H1 (cell line): ENCODE data around the gene DYNC1I1. TPM values are rescaled to one million over a fixed set of nuclear protein-coding genes. Genes with fewer than 3 reads are reported as not detected.

ENCODE experiments used
- CTCF ChIA-PET: fragments of 300-600 bp; sonication (Branson Sonifier 250); formaldehyde crosslinking; loops from one replicate; lab custom pipeline; 2021; ENCODE audit not compliant: partially characterized antibody; lab: Charles Lee
- POLR2A ChIA-PET: fragments of 300-600 bp; sonication (Branson Sonifier 250); formaldehyde crosslinking; loops from one replicate; lab custom pipeline; 2021; ENCODE audit warnings: inconsistent platforms; ENCODE audit not compliant: partially characterized antibody; lab: Charles Lee
- DNase-seq, 2 experiments: peaks; one replicate each; pipeline versions ENCODE4 v3.0.0 to v3.0.0-alpha.2; 2010 to 2022; ENCODE audit warnings: low spot score in 2 of 2, low read depth in 1 of 2, mixed read lengths in 1 of 2
- FAIRE-seq: peaks from 2 replicates; lab custom pipeline; 2011; peaks lifted over from hg19 to GRCh38; lab: Jason Lieb, UNC
- H2AFZ ChIP-seq: 2 replicates; pipeline ENCODE4 v1.8.1; 2012; ENCODE audit warnings: low read length, inconsistent platforms
- H2AK5ac ChIP-seq: 2 replicates; pipeline ENCODE4 v1.6.1; 2013; ENCODE audit warnings: low read depth, low read length
- H2BK120ac ChIP-seq: replicated peaks from 2 replicates; pipeline ENCODE3; 2013; ENCODE audit warnings: low read depth, low read length, inconsistent platforms
- H2BK12ac ChIP-seq: 2 replicates; pipeline ENCODE4 v1.6.1; 2013; ENCODE audit warnings: low read depth, low read length
- H2BK15ac ChIP-seq: 2 replicates; pipeline ENCODE4 v1.6.1; 2013; ENCODE audit warnings: low read length
- H2BK20ac ChIP-seq: 2 replicates; pipeline ENCODE4 v1.6.1; 2013; ENCODE audit warnings: low read length
- H2BK5ac ChIP-seq: 2 replicates; pipeline ENCODE4 v1.6.1; 2013; ENCODE audit warnings: low read depth, low read length
- H3K14ac ChIP-seq: 2 replicates; pipeline ENCODE4 v1.6.1; 2013; ENCODE audit warnings: inconsistent platforms; ENCODE audit not compliant: insufficient read length
- H3K18ac ChIP-seq: 2 replicates; pipeline ENCODE4 v1.6.1; 2013; ENCODE audit warnings: low read length; ENCODE audit errors: extremely low read depth
- H3K23ac ChIP-seq: 2 replicates; pipeline ENCODE4 v1.6.1; 2013; ENCODE audit warnings: inconsistent platforms; ENCODE audit not compliant: insufficient read length
- H3K23me2 ChIP-seq: 2 replicates; pipeline ENCODE4 v1.6.1; 2013; ENCODE audit warnings: low read depth, low read length
- H3K27ac ChIP-seq: 2 replicates; pipeline ENCODE4 v1.6.1; 2011; ENCODE audit warnings: low read depth, low read length, inconsistent platforms
- H3K27me3 ChIP-seq, 4 experiments: replicated peaks in 1 of 4; 1 replicate in 1 of 4; 2 replicates in 3 of 4; pipeline versions ENCODE4 v1.6.1 to v1.8.1; 2011 to 2013; ENCODE audit warnings: low read length in 3 of 4, mild to moderate bottlenecking in 3 of 4, inconsistent platforms in 2 of 4, mixed read lengths in 2 of 4, moderate library complexity in 1 of 4; ENCODE audit not compliant: control insufficient read depth in 3 of 4, insufficient read depth in 3 of 4; ENCODE audit errors: extremely low read depth in 1 of 4
- H3K36me3 ChIP-seq, 4 experiments: 2 replicates each; pipeline versions ENCODE4 v1.6.1 to v1.8.1; 2011 to 2013; ENCODE audit warnings: mild to moderate bottlenecking in 4 of 4, low read length in 3 of 4, moderate library complexity in 2 of 4, control low read depth in 1 of 4, inconsistent platforms in 1 of 4; ENCODE audit not compliant: insufficient read depth in 4 of 4, control insufficient read depth in 2 of 4
- H3K4ac ChIP-seq: replicated peaks from 2 replicates; pipeline ENCODE3; 2013; ENCODE audit warnings: low read length, low read depth, mixed read lengths, inconsistent platforms; ENCODE audit not compliant: insufficient read length
- H3K4me1 ChIP-seq, 4 experiments: replicated peaks in 1 of 4; 1 replicate in 1 of 4; 2 replicates in 3 of 4; pipeline versions ENCODE4 v1.6.1 to v1.8.1; 2011 to 2013; ENCODE audit warnings: low read length in 3 of 4, inconsistent platforms in 2 of 4, mixed read lengths in 1 of 4; ENCODE audit not compliant: insufficient read depth in 4 of 4, control insufficient read depth in 3 of 4
- H3K4me2 ChIP-seq, 2 experiments: 2 replicates each; pipeline versions ENCODE4 v1.6.1 to v1.8.1; 2011 to 2013; ENCODE audit warnings: low read depth in 2 of 2, low read length in 2 of 2, control low read depth in 1 of 2, inconsistent platforms in 1 of 2, mild to moderate bottlenecking in 1 of 2; ENCODE audit not compliant: insufficient read depth in 1 of 2
- H3K4me3 ChIP-seq, 4 experiments: fragments of 200-600, 300-600 bp in 1 of 4; sonication (generic), shearing (Covaris generic), sonication (Bioruptor Twin) in 1 of 4; 2 replicates each; pipeline versions ENCODE4 v1.5.1 to v1.8.1; 2011 to 2016; ENCODE audit warnings: low read length in 4 of 4, low read depth in 3 of 4, control low read depth in 2 of 4, inconsistent platforms in 2 of 4, mild to moderate bottlenecking in 2 of 4, mixed read lengths in 1 of 4, moderate library complexity in 1 of 4; ENCODE audit not compliant: insufficient read depth in 2 of 4; ENCODE audit errors: extremely low read depth in 1 of 4
- H3K56ac ChIP-seq: replicated peaks from 2 replicates; pipeline ENCODE3; 2013; ENCODE audit warnings: low read depth, mild to moderate bottlenecking, mixed read lengths, low read length, inconsistent platforms; ENCODE audit not compliant: insufficient read length
- H3K79me1 ChIP-seq: 2 replicates; pipeline ENCODE4 v1.6.1; 2013; ENCODE audit warnings: low read depth, low read length, control low read depth
- H3K79me2 ChIP-seq, 2 experiments: 2 replicates each; pipeline versions ENCODE4 v1.6.1 to v1.8.1; 2012 to 2013; ENCODE audit warnings: low read length in 2 of 2, mild to moderate bottlenecking in 2 of 2, inconsistent platforms in 1 of 2; ENCODE audit not compliant: insufficient read depth in 2 of 2, control insufficient read depth in 1 of 2
- H3K9ac ChIP-seq, 4 experiments: replicated peaks in 1 of 4; 1 replicate in 1 of 4; 2 replicates in 3 of 4; pipeline versions ENCODE4 v1.6.1 to v1.8.1; 2011 to 2013; ENCODE audit warnings: low read depth in 3 of 4, low read length in 3 of 4, control low read depth in 2 of 4, mild to moderate bottlenecking in 2 of 4, moderate library complexity in 2 of 4, inconsistent platforms in 1 of 4; ENCODE audit errors: extremely low read depth in 1 of 4
- H3K9me3 ChIP-seq, 2 experiments: 2 replicates each; pipeline versions ENCODE4 v1.6.1 to v1.8.1; 2012 to 2013; ENCODE audit warnings: mild to moderate bottlenecking in 2 of 2, moderate library complexity in 2 of 2, control low read depth in 1 of 2, inconsistent platforms in 1 of 2, low read depth in 1 of 2, low read length in 1 of 2, mixed read lengths in 1 of 2; ENCODE audit not compliant: insufficient read depth in 2 of 2
- H4K20me1 ChIP-seq, 2 experiments: replicated peaks in 1 of 2; 2 replicates each; pipeline versions ENCODE3 to v1.8.1; 2011 to 2013; ENCODE audit warnings: inconsistent platforms in 2 of 2, low read length in 2 of 2, mild to moderate bottlenecking in 1 of 2; ENCODE audit not compliant: insufficient read depth in 2 of 2, control insufficient read depth in 1 of 2
- H4K5ac ChIP-seq: 2 replicates; pipeline ENCODE4 v1.6.1; 2013; ENCODE audit warnings: low read length, low read depth, mixed read lengths, inconsistent platforms; ENCODE audit not compliant: insufficient read length
- H4K8ac ChIP-seq: 2 replicates; pipeline ENCODE4 v1.8.0; 2013; ENCODE audit warnings: mild to moderate bottlenecking, moderate library complexity, low read length, inconsistent platforms; ENCODE audit not compliant: insufficient read depth; ENCODE audit errors: extremely low read depth
- H4K91ac ChIP-seq: replicated peaks from 2 replicates; pipeline ENCODE3; 2013; ENCODE audit warnings: low read length, mixed read lengths, inconsistent platforms; ENCODE audit not compliant: insufficient read length
- ASH2L ChIP-seq: fragments of 200-600, 300-600 bp; sonication (generic); IDR thresholded peaks from one replicate; pipeline ENCODE4 v1.7.1; 2017; ENCODE audit warnings: low read length
- ATF2 ChIP-seq: IDR thresholded peaks from 2 replicates; pipeline ENCODE4 v1.6.1; 2012; ENCODE audit warnings: low read length, inconsistent platforms
- BACH1 ChIP-seq: IDR thresholded peaks from 2 replicates; pipeline ENCODE4 v1.6.1; 2012; ENCODE audit warnings: low read length, improper control_type of control experiment
- CBX8 ChIP-seq: fragments of 300-800, 300-1000 bp; sonication (generic); IDR thresholded peaks from 2 replicates; pipeline ENCODE4 v1.7.1; 2016; ENCODE audit warnings: low read depth, low read length, borderline replicate concordance
- CEBPB ChIP-seq: IDR thresholded peaks from 2 replicates; pipeline ENCODE4 v1.6.1; 2012; ENCODE audit warnings: low read depth, low read length
- EGR1 ChIP-seq: IDR thresholded peaks from 2 replicates; pipeline ENCODE4 v1.6.1; 2011; ENCODE audit warnings: low read depth, low read length, borderline replicate concordance
- KDM4A ChIP-seq: IDR thresholded peaks from one replicate; pipeline ENCODE4 v1.7.1; 2012; ENCODE audit warnings: low read depth, mild to moderate bottlenecking, moderate library complexity, low read length, inconsistent platforms; ENCODE audit not compliant: severe bottlenecking
- RBBP5 ChIP-seq: IDR thresholded peaks from 2 replicates; pipeline ENCODE4 v1.7.1; 2012; ENCODE audit warnings: low read depth, mild to moderate bottlenecking, inconsistent platforms, low read length, moderate library complexity, borderline replicate concordance
- SIX5 ChIP-seq: IDR thresholded peaks from 2 replicates; pipeline ENCODE4 v1.6.1; 2011; ENCODE audit warnings: mild to moderate bottlenecking, low read depth, low read length
- SP2 ChIP-seq: IDR thresholded peaks from 2 replicates; pipeline ENCODE4 v1.6.1; 2012; ENCODE audit warnings: mild to moderate bottlenecking, low read length, inconsistent platforms
- USF2 ChIP-seq: IDR thresholded peaks from 2 replicates; pipeline ENCODE4 v1.6.1; 2011; ENCODE audit warnings: low read length, improper control_type of control experiment
- YY1 ChIP-seq: IDR thresholded peaks from 2 replicates; pipeline ENCODE4 v1.6.1; 2011; ENCODE audit warnings: low read depth, mild to moderate bottlenecking, low read length
- WGBS, 2 experiments: shearing (Covaris generic) in 1 of 2; methylation state at CpG; one replicate each; pipeline versions ENCODE4 v1.1.6 to v1.1.7; 2013 to 2015; ENCODE audit warnings: low lambda C conversion rate in 2 of 2, mixed read lengths in 2 of 2, inconsistent platforms in 1 of 2, low coverage in 1 of 2, missing lambda C conversion rate in 1 of 2; ENCODE audit not compliant: insufficient replicate concordance in 2 of 2, insufficient coverage in 1 of 2, insufficient read length in 1 of 2; ENCODE audit errors: extremely low coverage in 1 of 2, missing lambda C conversion rate in 1 of 2; 5-methylcytosine and 5-hydroxymethylcytosine counted together
- polyA plus RNA-seq, 7 experiments: library from polyadenylated mRNA; depleted of rRNA in 3 of 7; stranded (reverse) in 5 of 7; unstranded in 2 of 7; fragments of >200 nt in 5 of 7; fragments of 200-250 nt in 2 of 7; gene quantifications; 1 replicate in 5 of 7; 2 replicates in 1 of 7; 4 replicates in 1 of 7; pipeline versions ENCODE4 v1.2.1 to v1.2.3, GENCODE V29; 2011 to 2013; ENCODE audit warnings: missing spikeins in 2 of 7, mixed read lengths in 2 of 7
- total RNA-seq: library from RNA; stranded (reverse); fragmentation: NEBNext Ultra II Directional; extraction: Animal tissue kit (Norgen Biotek cat#: 25700); gene quantifications from 2 replicates; pipeline ENCODE4 v1.2.1, GENCODE V29; 2021

The DYNC1I1 gene
- total and polyA plus RNA-seq, 2 of the 8 experiments (the other 6 are each of a cell fraction or from before 2014, with no cell fraction given): 0.45 to 0.58 TPM

GRCh38 chr7:95986178-95986764 lies 213.9 kb downstream of the DYNC1I1 start:
- peaks cover 0 to under 1% (median 0%) of the 10 kb centered on the region in 4 experiments; a peak in 1 of 7 replicates for H3K27me3 ChIP-seq
- ChIA-PET CTCF (interaction anchor here (1.0 to 1.6 kb wide), 2 partner anchors 37 to 261 kb away, joined by 3 to 4 read pairs; no protein-coding TSS in a partner anchor), POLR2A (no interaction called here)
- no peaks in the 10 kb centered on the region for H3K79me1 ChIP-seq
- H2AFZ ChIP-seq: no peak overlapping the region
- H2BK20ac ChIP-seq: no peak overlapping the region
- no peak overlapping the region for H4K5ac ChIP-seq
- H4K91ac ChIP-seq: no peak overlapping the region
- FAIRE-seq (no peak), DNase-seq (no peak)
- H3K27ac ChIP-seq: no peak overlapping the region
- no peaks in the 10 kb centered on the region for H3K4me1 ChIP-seq
- H4K8ac ChIP-seq: no peak overlapping the region
- no peak overlapping the region for H3K4me2 ChIP-seq
- H3K23me2 ChIP-seq: no peaks in the 10 kb centered on the region
- no peaks in the 10 kb centered on the region for H3K9me3 ChIP-seq
- H2BK12ac ChIP-seq: no peak overlapping the region
- no peak overlapping the region for H3K18ac ChIP-seq
- H3K79me2 ChIP-seq: no peaks in the 10 kb centered on the region
- H3K4me3 ChIP-seq: no peak overlapping the region
- H4K20me1 ChIP-seq: no peaks in the 10 kb centered on the region
- no peak overlapping the region for H2BK120ac ChIP-seq
- 86% methylated on average over 6 of the region's 6 CpGs; no CpG with 5 or more reads in 1 of the 2 experiments for WGBS, 2 experiments
- H3K4ac ChIP-seq: no peak overlapping the region
- H2BK15ac ChIP-seq: no peak overlapping the region
- no peak overlapping the region for H3K23ac ChIP-seq
- no peak overlapping the region for H3K14ac ChIP-seq
- no peak overlapping the region for H2AK5ac ChIP-seq
- H2BK5ac ChIP-seq: no peak overlapping the region
- no peak overlapping the region for H3K56ac ChIP-seq
- no peak overlapping the region for H3K9ac ChIP-seq
- H3K36me3 ChIP-seq: no peaks in the 10 kb centered on the region
- TF ChIP-seq RBBP5: no peak
- TF ChIP-seq YY1: no peak
- no peak for TF ChIP-seq SIX5
- TF ChIP-seq SP2: no peak
- TF ChIP-seq EGR1: no peak
- no peak for TF ChIP-seq ATF2
- TF ChIP-seq CBX8: no peak
- TF ChIP-seq CEBPB: no peak
- TF ChIP-seq USF2: no peak
- no peak for TF ChIP-seq BACH1
- TF ChIP-seq ASH2L: no peak
- no peak for TF ChIP-seq KDM4A
